GM21381 (cell line): ENCODE data around the gene ADAMTS2.

ENCODE experiments used
- ATAC-seq: cut with Tn5 transposase; IDR thresholded peaks from one replicate; pipeline ENCODE4 v1.9.1; 2021; ENCODE audit warnings: mild to moderate bottlenecking, moderate library complexity; ENCODE audit not compliant: unreplicated experiment

Gene ADAMTS2

DNA sequence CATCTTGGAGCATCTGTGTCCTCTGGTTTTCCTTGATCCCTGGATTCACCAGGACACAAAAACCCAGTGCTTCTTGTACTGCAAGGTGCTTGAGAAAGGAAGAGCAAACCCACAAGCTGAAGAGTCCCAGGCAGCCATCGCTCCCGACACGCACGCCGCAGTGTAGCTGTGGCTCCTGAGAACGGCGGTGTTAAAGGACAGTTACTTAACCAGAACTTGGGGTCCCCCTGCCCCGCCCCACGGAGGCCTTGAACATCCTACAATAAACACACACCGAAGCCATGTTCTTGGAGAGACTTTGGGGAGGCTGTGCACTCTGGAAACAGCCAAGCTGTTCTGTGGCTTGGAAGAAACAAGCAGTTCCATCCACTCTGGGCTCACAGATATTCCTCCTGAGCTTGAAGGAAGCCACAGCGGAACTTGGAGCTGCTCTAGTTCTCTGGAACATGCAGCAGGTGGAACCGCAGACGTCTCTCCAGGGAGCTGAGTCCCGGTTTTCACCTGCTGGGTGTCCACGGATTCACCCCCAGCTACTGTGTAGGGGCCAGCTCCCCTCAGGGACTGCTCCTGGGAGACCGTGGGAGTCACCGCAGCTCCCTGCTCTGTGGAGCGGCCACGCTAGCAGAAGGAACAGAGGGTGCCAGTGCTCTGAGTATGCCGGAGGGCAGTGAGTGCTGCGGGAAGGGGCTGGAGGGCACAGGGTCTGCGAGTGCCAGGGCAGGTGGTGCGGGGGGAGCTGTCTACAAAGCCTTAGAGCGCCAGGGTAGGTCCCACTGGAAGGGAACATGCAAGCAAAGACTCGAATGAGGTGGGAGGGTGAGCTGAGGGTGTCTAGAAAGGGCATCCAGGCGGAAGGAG is 107.3 kb downstream of the ADAMTS2 start:
- ATAC-seq: no peak

DNA sequence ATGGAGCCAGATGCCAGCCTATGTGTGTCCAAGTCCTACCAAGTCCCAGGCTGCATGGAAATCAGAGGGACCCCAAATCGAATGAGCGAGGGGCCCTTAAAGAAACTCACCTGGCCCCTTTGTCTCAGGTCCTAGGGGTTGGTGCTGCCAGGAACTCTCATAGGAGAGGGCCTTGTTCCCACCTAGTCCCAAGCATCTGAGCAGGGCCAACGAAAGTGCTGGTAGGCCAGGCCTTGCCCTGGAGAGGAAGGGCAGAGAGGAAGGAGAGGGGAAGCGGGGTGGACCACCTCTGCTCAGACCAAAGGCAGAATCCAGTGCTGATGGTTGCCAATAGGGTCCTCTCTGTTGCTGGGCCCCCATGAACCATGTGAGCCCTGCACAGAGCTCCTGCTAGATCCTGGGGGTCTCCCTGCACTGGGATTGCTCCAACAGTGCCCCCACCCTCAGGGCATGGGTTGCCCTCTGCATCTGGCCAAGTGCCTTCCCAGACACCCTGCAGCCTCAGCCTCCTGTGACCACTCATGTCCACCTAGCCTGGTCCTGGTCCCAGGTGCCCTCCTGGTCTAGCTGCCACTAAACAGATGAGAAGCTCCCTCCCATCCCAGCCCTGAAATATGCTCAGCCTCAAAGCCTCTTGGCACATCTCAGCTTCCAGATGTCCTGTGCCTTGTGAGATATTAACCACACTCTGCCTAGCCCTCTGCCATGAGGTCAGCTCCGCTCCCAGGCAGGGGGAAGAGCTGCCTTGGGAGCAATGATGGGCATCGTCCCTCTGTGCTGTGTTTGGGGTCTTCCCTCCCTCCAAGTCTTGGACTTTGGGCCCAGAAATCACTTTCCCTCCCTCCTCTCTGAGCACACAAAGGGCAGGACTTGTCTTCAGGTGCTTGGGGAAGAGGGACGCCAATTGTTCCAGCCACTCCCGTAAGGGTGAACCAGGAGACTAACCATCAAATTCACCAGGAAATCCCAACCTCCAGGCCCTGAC is 109.6 kb downstream of the ADAMTS2 start:
- no peak for ATAC-seq

DNA sequence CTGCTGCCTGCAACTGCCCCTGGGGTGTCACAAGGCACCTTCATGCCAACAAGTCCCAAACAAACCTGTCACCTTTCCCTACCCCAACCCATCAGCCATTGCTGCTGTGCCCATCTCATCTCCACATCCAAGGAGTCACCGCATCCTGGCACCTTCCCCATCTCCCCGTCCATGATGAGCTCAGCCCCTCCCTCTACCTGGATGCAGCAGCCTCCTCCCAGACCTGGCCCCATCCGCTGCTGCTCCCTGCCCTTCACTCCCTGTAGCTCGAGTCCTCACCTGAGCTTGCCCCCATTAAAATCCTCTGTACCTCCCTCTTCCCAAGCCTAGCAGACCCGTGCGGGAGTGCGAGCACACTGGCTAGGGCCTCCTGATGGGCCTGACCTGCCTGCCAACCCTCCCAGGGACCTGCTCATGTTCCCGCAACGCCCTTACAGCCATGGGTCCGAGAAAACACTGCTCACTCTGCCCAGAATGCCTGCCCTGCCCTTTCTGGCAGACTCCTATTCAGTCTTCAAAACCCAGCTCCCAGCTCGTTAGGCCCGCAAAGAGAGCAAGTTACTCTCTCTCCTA is 110.6 kb downstream of the ADAMTS2 start:
- no peak for ATAC-seq

DNA sequence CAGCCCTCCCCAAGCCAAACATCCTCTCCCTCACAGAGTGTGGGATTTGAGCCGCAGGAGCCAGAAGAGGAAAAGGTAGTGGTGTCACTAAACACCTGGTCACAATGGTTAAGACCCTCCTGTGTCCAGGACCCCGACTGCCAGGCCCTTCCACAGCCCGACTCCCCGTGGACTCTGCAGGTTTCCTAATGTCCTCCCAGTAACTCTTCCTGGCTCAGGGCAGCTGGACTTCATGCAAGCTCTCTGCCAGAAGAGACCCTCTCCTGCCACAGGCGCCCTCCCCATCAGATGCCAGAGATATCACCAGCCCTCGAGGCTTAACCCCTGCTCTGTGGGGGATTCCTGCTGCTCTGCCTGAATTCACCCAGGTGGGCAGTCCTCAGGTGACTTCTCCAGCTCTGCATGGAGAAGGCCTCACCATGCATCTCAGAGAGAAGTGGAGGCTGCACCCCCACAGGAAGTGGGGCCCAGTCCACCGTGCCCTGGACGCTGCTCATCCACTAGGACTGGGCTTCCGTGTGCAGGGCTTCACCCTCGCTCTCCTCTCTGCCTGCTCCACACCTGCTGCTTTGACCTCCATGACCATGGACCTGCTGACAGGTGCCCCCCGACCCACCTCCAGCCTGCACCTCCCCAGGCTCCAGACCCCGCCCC is 111.2 kb downstream of the ADAMTS2 start:
- ATAC-seq: no peak

DNA sequence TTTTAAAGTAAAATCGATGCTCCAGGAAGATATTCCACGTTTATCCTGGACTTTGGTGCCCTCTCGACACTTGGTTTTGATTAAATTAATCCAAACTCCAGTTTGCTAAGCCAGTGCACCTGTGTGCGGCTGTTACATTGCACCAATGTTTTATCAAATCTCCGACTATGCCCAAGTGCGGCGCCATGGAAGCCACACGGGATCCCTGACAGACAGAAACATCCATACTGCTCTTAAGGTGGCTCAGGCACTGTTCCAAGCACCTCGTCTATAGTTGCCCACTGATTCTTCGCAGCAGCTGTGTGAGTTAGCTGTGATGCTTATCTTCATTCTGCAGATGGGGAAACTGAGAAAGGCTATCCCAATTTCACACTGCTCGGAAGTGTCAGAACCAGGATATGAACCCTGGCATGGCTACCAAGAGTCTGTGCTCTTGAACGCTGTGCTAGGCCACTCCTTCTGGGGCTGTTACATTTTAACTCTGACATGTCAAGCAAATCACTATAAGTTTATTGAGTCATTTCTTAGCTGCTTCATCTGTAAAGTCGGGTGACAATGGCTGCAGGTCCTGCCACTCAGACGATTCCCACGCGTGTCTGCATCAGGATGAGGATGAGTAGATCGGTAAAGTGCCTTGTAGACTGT is 113.0 kb downstream of the ADAMTS2 start:
- no peak for ATAC-seq

DNA sequence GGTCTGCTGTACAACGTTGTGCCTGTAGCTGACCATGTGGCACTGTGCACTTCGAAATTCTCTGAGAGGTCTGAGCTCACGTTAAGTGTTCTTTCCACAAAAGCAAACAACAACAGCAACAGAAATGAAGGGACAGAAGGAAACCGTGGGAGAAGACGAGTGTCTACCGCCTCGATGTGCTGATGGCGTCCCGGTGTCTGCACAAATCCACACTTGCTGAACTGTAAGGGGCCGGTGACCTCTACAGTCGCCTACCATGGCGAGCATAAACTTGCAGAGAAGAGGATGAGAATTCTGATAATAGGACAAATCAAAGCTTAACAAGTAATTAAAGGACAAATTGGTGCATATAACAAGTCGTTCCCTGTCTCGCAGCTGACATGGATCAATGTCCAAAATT is 114.0 kb downstream of the ADAMTS2 start:
- ATAC-seq: no peak

DNA sequence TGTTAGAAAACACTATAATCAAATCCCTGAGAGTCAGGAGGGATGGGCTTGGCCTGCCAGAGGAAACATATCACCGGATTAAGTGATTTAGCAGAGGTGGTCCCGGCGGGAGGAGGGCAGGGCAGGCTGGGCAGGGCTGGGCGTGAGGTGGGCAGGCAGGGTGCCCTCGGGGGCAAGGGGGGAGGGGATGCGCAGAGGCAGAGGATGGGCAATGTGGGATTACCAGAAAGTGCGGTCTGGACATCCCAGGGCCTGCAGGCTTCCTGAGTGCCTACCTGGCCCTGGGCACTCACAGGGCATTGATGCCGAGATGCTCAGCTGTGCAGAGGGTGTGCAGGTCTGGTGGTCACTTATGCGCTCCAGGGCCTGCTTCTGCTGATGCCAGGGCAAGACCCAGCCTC is 115.2 kb downstream of the ADAMTS2 start:
- no peak for ATAC-seq

DNA sequence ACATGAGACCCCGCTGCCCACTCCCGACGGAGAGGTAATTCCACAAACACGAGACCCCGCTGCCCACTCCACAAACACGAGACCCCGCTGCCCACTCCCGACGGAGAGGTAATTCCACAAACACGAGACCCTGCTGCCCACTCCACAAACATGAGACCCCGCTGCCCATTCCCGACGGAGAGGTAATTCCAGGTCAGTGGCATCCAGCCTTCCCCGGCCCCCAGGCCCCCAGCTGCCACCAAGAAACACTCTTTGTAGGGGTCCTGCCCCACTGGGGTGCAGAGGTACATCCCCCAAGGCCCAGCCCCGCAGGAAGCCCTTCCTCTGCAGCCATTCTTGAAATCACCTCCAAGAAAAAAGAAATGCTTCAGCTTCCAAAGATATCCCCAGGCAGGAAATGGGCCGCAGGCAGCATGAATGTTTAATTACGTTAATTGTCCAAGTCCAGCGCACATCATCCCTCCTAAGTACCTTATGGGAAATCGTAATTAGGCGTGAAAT is 115.9 kb downstream of the ADAMTS2 start:
- no peak for ATAC-seq

DNA sequence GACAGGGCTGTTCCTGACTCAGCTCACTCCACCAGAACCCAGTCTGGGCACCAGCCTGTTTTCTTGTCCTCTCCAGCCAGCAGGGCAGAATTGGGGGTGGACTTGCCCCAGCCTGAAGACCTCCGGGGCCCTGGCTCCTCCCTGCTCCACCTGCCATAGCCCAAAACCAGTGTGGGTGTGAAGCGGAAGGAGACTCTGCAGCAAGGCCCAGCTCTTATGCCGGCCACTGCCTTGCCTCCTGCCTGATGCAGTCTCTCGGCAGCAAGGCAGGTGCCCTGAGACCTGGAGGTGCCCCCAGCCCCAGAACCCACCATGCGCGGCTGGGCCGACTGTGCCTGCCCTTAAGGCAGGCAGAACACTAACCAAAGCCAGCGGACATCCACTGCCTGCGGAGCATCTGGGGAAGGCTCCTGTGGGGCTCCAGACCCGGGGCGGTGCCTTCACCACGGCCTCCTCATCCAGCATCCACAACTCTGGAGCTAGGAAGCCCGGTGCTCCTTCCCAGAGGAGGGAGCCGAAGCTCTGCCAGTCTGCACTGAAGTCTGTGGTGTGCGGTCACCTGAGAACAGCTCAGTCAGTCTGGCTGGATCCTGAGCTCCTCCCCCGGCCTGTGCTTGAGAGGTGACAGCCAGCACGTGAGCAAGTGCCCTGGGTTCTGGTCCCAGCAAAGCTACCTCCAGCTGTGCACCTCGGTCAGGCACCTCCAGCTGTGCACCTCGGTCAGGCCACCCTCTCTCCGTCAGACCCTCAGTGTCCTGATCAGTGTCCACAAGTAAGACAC is 116.7 kb downstream of the ADAMTS2 start:
- ATAC-seq: no peak

DNA sequence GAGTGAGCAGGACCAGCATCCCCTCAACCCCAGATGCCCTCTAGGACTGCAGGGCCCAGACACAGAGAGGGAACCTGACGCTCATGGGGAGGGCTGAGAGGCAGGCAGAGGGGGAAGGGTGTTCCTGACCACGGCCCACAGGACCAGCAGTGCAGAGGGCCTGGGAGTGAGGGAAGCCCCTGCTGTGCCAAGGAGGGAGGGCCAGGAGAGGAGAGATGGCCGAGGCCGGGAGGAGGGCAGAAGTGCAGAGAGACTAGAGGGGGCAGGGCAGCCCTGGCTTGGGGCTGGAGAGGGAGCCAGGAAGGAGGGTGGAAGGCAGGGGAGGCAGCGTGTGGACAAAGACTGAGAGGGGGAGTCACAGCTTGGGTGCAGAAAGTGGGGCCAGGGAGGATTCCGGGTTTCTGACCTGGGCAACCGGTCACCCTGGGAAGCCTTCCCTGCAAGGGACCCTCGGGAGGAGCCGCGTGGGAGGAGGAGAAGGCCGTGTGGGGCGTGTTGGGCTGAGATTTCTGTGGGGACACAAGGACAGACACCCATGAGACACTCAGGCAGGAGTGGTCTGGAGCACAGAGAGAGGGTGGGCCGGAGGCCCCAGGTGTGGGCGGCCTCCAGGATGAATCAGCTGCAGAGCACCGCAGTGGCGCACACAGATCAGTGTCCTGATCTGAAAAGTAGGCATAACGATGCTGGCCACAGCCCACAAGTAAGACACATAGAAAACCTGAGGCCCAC is 117.5 kb downstream of the ADAMTS2 start:
- ATAC-seq: no peak

DNA sequence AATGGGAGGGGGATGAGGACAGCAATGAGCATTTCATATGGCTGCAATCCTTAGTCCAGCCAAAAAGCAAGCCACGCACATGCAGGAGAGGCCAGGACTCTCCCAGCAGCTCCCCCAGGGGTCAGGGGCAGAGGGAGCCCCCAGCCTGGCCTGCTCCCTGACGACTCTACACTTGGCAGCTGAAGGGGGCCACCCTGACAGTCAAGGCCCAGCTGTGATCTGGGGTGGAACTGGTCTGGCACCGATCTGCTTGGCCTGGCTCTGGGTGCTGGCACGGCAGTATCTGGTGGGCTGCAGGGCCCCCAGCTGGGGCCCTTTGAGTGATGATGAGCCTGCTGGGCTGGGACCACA is 118.1 kb downstream of the ADAMTS2 start:
- no peak for ATAC-seq

DNA sequence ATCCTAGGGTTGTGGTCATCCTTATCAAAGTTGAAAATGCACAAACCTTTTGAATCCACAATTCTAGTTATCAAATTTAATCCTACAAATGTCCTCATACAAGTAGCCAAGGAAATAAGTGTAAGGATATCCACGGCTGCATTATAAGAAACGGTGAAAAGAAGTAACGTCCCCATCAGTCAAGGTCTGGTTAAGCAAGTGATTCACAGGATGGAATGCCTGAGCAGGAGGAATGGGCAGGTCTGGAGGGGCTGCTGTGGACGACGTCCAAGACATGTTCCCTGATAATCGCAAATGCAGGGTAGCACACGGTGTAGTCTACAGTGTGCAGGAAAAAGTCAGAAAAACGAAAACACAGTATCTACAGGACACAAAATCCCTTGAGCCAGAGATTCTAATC is 118.6 kb downstream of the ADAMTS2 start:
- ATAC-seq: no peak

DNA sequence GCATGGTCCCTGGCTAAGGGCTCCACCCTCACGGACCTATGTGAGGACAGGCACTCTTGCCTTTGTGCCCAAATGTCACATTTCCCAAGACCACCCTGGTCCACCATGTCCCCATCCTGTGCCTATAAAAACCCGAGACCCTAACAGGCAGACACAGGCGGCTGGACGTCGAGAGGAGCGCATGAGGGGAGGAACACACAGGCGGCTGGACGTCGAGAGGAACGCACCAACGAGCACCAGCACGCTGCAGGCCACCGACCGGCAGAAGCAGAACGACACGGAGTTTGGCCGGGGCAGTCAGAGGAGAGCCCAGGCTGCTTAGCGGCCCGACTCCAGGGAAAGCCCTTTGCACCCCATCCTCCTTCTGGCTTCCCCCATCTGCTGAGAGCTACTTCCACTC is 119.9 kb downstream of the ADAMTS2 start:
- no peak for ATAC-seq

DNA sequence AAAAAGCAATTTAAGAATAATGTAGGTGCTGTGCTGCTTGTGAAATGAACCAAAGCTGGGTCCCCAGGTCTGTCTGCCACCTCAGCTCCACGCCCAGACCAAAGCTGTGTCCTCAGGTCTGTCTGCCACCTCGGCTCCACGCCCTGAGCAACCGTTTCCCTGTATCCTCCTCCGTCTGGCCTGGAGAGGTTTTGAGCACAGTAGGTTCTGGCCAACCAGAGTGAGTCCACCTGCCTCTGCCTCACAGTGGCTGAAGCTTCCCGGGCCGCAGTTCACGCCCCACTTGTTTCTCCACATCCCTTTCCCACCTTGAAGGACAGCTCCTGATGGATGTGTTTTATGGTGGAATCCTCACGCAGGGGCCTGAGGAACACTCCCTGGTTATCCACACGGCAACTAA is 120.5 kb downstream of the ADAMTS2 start:
- ATAC-seq: no peak

DNA sequence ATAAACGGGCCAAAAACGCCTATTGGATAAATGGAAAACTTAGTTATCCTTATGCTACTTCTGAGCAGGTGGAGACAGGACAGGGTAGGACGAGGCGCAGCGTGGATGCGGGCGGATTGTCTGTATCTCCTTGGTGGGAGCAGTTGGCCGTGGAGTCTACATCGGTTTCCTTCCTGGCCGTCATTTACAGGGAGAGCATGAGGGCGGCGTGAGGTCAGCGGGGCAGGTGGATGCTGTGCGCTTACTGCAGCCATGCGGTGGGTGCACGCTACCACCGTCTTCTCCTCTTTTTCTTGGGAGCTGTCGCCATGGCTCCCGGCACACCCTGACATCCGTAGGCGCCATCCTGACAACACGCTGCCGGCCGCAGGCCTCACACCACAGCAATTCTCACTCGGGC is 121.3 kb downstream of the ADAMTS2 start:
- no peak for ATAC-seq

DNA sequence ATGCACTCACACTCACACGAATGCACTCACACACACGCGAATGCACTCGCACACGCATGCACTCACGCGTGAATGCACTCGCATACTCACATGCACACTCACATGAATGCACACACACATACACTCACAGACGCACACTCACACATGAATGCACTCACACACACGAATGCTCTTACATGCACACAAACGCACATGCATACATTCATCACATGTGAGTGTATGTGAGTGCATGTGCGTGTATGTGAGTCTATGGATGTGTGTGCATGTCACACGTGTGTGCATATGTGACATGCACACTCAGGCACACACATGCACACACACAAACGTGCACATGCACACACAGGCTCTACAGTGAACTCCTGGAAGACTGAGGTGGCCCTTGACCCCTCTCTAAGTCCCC is 121.7 kb downstream of the ADAMTS2 start:
- no peak for ATAC-seq

DNA sequence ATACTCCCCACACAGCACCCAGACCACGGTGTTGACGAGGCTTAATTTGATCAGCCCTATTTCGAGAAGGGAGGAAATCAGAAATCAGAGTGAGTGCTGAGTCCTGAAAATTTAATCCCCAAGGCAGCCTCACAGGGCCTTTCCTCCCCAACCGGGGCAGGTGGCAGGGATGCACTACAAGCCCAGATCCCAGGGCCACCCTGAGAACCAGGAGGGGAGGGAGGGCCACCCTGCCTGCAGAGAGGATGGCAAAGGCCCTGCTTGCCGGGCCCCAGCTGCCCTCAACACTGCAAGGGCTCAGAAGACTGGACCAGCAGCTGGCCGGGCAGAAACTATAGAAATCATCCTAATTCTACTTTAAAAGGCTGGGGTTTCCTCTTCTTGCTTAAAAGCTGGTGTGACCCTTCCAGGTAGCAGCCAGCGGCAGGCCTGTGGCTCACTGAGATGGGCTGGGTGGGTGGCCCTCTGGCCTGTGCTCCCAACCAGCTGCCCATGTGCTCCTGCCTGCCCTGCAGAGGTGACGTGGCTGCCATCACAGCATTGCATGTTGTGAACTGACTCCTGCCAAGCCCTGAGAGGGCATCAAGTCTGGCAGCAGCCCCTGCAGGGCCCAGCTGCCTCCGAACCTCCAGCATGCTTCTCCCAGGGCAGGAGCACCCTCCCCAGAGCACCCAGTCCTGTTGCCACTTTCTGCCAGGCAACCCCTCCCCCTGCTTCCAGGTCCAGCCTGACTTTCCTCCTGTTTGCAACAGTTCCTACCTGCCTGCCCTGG is 122.8 kb downstream of the ADAMTS2 start:
- no peak for ATAC-seq

DNA sequence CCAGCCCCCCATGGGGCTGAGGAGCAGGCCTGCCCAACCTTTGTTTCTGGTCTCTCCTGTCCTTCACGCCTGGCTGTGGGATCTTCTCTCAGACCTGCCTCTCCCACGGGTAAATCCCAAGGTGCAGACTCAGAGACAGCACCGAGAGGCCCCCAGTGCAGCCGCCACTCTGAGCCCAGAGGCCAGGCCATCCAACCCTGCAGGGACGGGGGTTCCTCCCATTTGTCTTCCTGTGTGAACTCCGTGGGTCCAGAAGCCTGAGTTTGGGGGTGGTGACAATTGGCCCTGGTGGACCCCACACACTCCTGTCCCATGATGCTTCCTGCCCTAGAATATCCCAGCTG is 123.4 kb downstream of the ADAMTS2 start:
- ATAC-seq: no peak
